ENCODE results near the gene CCSER1. TPM values are rescaled to one million over a fixed set of nuclear protein-coding genes. Genes with fewer than 3 reads are reported as not detected.

Gene CCSER1
- total and polyA plus RNA-seq, 4 donors: 0.18 to 2.3 (median 1.2) TPM

- DNase-seq (ENCODE audit: low spot score): no peak
- H3K9ac ChIP-seq (ENCODE audit: low read depth in 1 of 2, low read length in 2 of 2): no peak overlapping the region
- TF ChIP-seq NR2F2 (IDR thresholded peaks at IDR 0.05): no peak
- no peak for TF ChIP-seq JUND (IDR thresholded peaks at IDR 0.05)
- TF ChIP-seq YY1 (IDR thresholded peaks at IDR 0.05): no peak
- no peak for TF ChIP-seq MAX (IDR thresholded peaks at IDR 0.05)
Measured at GRCh38 chr4:90845777-90846176, 718.6 kb downstream of the CCSER1 start.

GRCh38 chr4:90852237-90852636 is 725.0 kb downstream of the CCSER1 start:
- WGBS: 68% methylated on average over 4 of the region's 4 CpGs
- DNase-seq (ENCODE audit: low spot score): no peak
- no peaks in the 10 kb centered on the region for H3K4me1 ChIP-seq (ENCODE audit: control insufficient read depth in 4 of 4, insufficient read depth in 4 of 4, low read length in 3 of 4)
- H3K4me3 ChIP-seq (ENCODE audit: low read depth in 1 of 3, low read length in 3 of 3): no peak overlapping the region
- H3K9ac ChIP-seq (ENCODE audit: low read depth in 1 of 2, low read length in 2 of 2): no peak overlapping the region
- no peaks in the 10 kb centered on the region for H3K36me3 ChIP-seq (ENCODE audit: control insufficient read depth in 4 of 4, insufficient read depth in 3 of 4, low read depth in 1 of 4, low read length in 3 of 4)
- no peak for TF ChIP-seq RAD21 (IDR thresholded peaks at IDR 0.05)
- TF ChIP-seq REST (IDR thresholded peaks at IDR 0.05): no peak
- no peak for TF ChIP-seq JUND (IDR thresholded peaks at IDR 0.05)
- TF ChIP-seq ATF3 (IDR thresholded peaks at IDR 0.05): no peak
- no peak for TF ChIP-seq ZBTB33 (IDR thresholded peaks at IDR 0.05)
- TF ChIP-seq RXRA (IDR thresholded peaks at IDR 0.05): no peak
- no peak for TF ChIP-seq YY1 (IDR thresholded peaks at IDR 0.05)
- no peak for TF ChIP-seq FOXA1 (IDR thresholded peaks at IDR 0.05)
- no peak for TF ChIP-seq EGR1 (IDR thresholded peaks at IDR 0.05; ENCODE audit: low read depth in 2 of 2)
- no peak for TF ChIP-seq TAF1 (conservative IDR thresholded peaks at IDR 0.05)
- no peak for TF ChIP-seq MAX (IDR thresholded peaks at IDR 0.05)
- TF ChIP-seq FOXA2 (IDR thresholded peaks at IDR 0.05): no peak
- no peak overlapping the region for H3K27ac ChIP-seq (ENCODE audit: low read depth in 1 of 2, low read length in 2 of 2)
- H3K27me3 ChIP-seq (ENCODE audit: control insufficient read depth in 4 of 4, insufficient read depth in 4 of 4, low read length in 3 of 4): no peaks in the 10 kb centered on the region
- H3K9me3 ChIP-seq (ENCODE audit: control insufficient read depth in 4 of 4, low read length in 3 of 4): no peaks in the 10 kb centered on the region

More at GRCh38 chr4:90845777-90846176, 718.6 kb downstream of the CCSER1 start:
- H3K36me3 ChIP-seq (ENCODE audit: control insufficient read depth in 4 of 4, insufficient read depth in 3 of 4, low read depth in 1 of 4, low read length in 3 of 4): no peaks in the 10 kb centered on the region
- H3K9me3 ChIP-seq (ENCODE audit: control insufficient read depth in 4 of 4, low read length in 3 of 4): no peaks in the 10 kb centered on the region
- H3K27me3 ChIP-seq (ENCODE audit: control insufficient read depth in 4 of 4, insufficient read depth in 4 of 4, low read length in 3 of 4): no peaks in the 10 kb centered on the region
- no peak overlapping the region for H3K4me3 ChIP-seq (ENCODE audit: low read depth in 1 of 3, low read length in 3 of 3)
- no peak overlapping the region for H3K27ac ChIP-seq (ENCODE audit: low read depth in 1 of 2, low read length in 2 of 2)
- H3K4me1 ChIP-seq (ENCODE audit: control insufficient read depth in 4 of 4, insufficient read depth in 4 of 4, low read length in 3 of 4): no peaks in the 10 kb centered on the region

GRCh38 chr4:90855111-90855510 is 727.9 kb downstream of the CCSER1 start:
- H3K9ac ChIP-seq (ENCODE audit: low read depth in 1 of 2, low read length in 2 of 2): no peak overlapping the region
- H3K9me3 ChIP-seq (ENCODE audit: control insufficient read depth in 4 of 4, low read length in 3 of 4): no peaks in the 10 kb centered on the region
- no peak for DNase-seq (ENCODE audit: low spot score)
- no peak overlapping the region for H3K27ac ChIP-seq (ENCODE audit: low read depth in 1 of 2, low read length in 2 of 2)
- H3K27me3 ChIP-seq (ENCODE audit: control insufficient read depth in 4 of 4, insufficient read depth in 4 of 4, low read length in 3 of 4): no peaks in the 10 kb centered on the region
- H3K4me3 ChIP-seq (ENCODE audit: low read depth in 1 of 3, low read length in 3 of 3): no peak overlapping the region
- H3K36me3 ChIP-seq (ENCODE audit: control insufficient read depth in 4 of 4, insufficient read depth in 3 of 4, low read depth in 1 of 4, low read length in 3 of 4): no peaks in the 10 kb centered on the region
- TF ChIP-seq SP1 (IDR thresholded peaks at IDR 0.05): no peak
- no peaks in the 10 kb centered on the region for H3K4me1 ChIP-seq (ENCODE audit: control insufficient read depth in 4 of 4, insufficient read depth in 4 of 4, low read length in 3 of 4)

Data from liver (tissue), 9 donors.